Endothelial cell of umbilical vein (primary cell): ENCODE data around the gene AKAP6. TPM values are rescaled to one million over a fixed set of nuclear protein-coding genes. Genes with fewer than 3 reads are reported as not detected.

Source experiments
- BruUV-seq: library from RNA; stranded (reverse); fragments of 400-500 nt; replicated peaks from 2 replicates; lab custom pipeline; 2021; lab: Mats Ljungman, UMichigan
- CTCF ChIA-PET: fragments of 300-600, 350-600 bp; sonication (Branson Sonifier 250); formaldehyde crosslinking; loops from one replicate; lab custom pipeline; 2021; ENCODE audit warnings: antibody characterized with exemption, inconsistent platforms; lab: Charles Lee
- POLR2A ChIA-PET: fragments of 300-600, 350-600 bp; sonication (Branson Sonifier 250); formaldehyde crosslinking; loops from one replicate; lab custom pipeline; 2021; ENCODE audit warnings: antibody characterized with exemption, inconsistent platforms; lab: Charles Lee
- DNase-seq: peaks from one replicate; pipeline ENCODE4 v3.0.0-alpha.2; 2011; ENCODE audit warnings: low read depth, low spot score
- FAIRE-seq: peaks from 2 replicates; lab custom pipeline; 2011; peaks lifted over from hg19 to GRCh38; lab: Jason Lieb, UNC
- H2AFZ ChIP-seq: 2 replicates; pipeline ENCODE4 v1.6.0; 2012; ENCODE audit warnings: low read depth, low read length, control low read depth, inconsistent platforms
- H3K27ac ChIP-seq: 2 replicates; pipeline ENCODE4 v1.5.1; 2011; ENCODE audit warnings: low read depth, mild to moderate bottlenecking, control low read depth, low read length, moderate library complexity; ENCODE audit not compliant: insufficient read depth
- H3K27me3 ChIP-seq, 2 experiments: 2 replicates each; pipeline versions ENCODE4 v1.6.0 to v1.6.1; 2011; ENCODE audit warnings: low read length in 2 of 2, mixed read lengths in 1 of 2; ENCODE audit not compliant: control insufficient read depth in 2 of 2, insufficient read depth in 2 of 2
- H3K36me3 ChIP-seq, 2 experiments: 2 replicates in 1 of 2; 3 replicates in 1 of 2; pipeline ENCODE4 v1.5.1; 2011; ENCODE audit warnings: low read length in 2 of 2, mild to moderate bottlenecking in 1 of 2, moderate library complexity in 1 of 2; ENCODE audit not compliant: control insufficient read depth in 2 of 2, insufficient read depth in 2 of 2; ENCODE audit errors: extremely low read depth in 1 of 2
- H3K4me1 ChIP-seq: 3 replicates; pipeline ENCODE4 v1.5.1; 2011; ENCODE audit warnings: mild to moderate bottlenecking, low read length; ENCODE audit not compliant: control insufficient read depth, insufficient read depth; ENCODE audit errors: extremely low read depth
- H3K4me2 ChIP-seq: 2 replicates; pipeline ENCODE4 v1.6.1; 2011; ENCODE audit warnings: low read length, control low read depth, mixed read lengths; ENCODE audit not compliant: insufficient read depth
- H3K4me3 ChIP-seq, 3 experiments: fragments of 200-600 bp in 1 of 3; sonication (generic), shearing (Covaris generic) in 1 of 3; replicated peaks in 1 of 3; 2 replicates each; pipeline ENCODE4 v1.5.1; 2011 to 2016; ENCODE audit warnings: control low read depth in 3 of 3, low read length in 3 of 3, mild to moderate bottlenecking in 2 of 3, inconsistent platforms in 1 of 3, low read depth in 1 of 3, moderate library complexity in 1 of 3; ENCODE audit not compliant: insufficient read depth in 1 of 3
- H3K79me2 ChIP-seq: 2 replicates; pipeline ENCODE4 v1.6.0; 2012; ENCODE audit warnings: low read length, inconsistent platforms; ENCODE audit not compliant: control insufficient read depth, insufficient read depth
- H3K9ac ChIP-seq: replicated peaks from 2 replicates; pipeline ENCODE3; 2011; ENCODE audit warnings: low read length, control low read depth; ENCODE audit not compliant: insufficient read depth; ENCODE audit errors: extremely low read depth
- H3K9me1 ChIP-seq: replicated peaks from 3 replicates; pipeline ENCODE4 v1.6.0; 2011; ENCODE audit warnings: mild to moderate bottlenecking, low read length; ENCODE audit not compliant: control insufficient read depth, insufficient read depth; ENCODE audit errors: extremely low read depth
- H3K9me3 ChIP-seq: replicated peaks from 2 replicates; pipeline ENCODE4 v1.5.1; 2012; ENCODE audit warnings: low read length, inconsistent platforms; ENCODE audit not compliant: control insufficient read depth, insufficient read depth
- H4K20me1 ChIP-seq: replicated peaks from 2 replicates; pipeline ENCODE3; 2011; ENCODE audit warnings: mild to moderate bottlenecking, low read length; ENCODE audit not compliant: control insufficient read depth, insufficient read depth; ENCODE audit errors: extremely low read depth
- EZH2 ChIP-seq: IDR thresholded peaks from 2 replicates; pipeline ENCODE4 v1.6.1; 2012; ENCODE audit warnings: borderline replicate concordance, low read depth, mild to moderate bottlenecking, moderate library complexity, low read length, inconsistent platforms; ENCODE audit not compliant: severe bottlenecking
- FOS ChIP-seq: IDR thresholded peaks from 2 replicates; pipeline ENCODE4 v1.6.1; 2011; ENCODE audit warnings: mild to moderate bottlenecking, low read length, moderate library complexity, borderline replicate concordance; ENCODE audit not compliant: insufficient read depth
- GATA2 ChIP-seq: IDR thresholded peaks from 2 replicates; pipeline ENCODE4 v1.7.0; 2011; ENCODE audit warnings: low read depth, mild to moderate bottlenecking, moderate library complexity, mixed read lengths, low read length; ENCODE audit not compliant: insufficient read length, insufficient read depth
- JUN ChIP-seq: IDR thresholded peaks from 2 replicates; pipeline ENCODE4 v1.6.1; 2011; ENCODE audit warnings: borderline replicate concordance, low read depth; ENCODE audit not compliant: insufficient read length, insufficient read depth
- MYC ChIP-seq: IDR thresholded peaks from one replicate; pipeline ENCODE4 v1.6.1; 2011; ENCODE audit warnings: mild to moderate bottlenecking, low read depth, low read length
- POLR2A ChIP-seq: IDR thresholded peaks from 2 replicates; pipeline ENCODE4 v1.6.1; 2012; ENCODE audit warnings: low read depth, mild to moderate bottlenecking, control low read depth, low read length
- POLR2AphosphoS5 ChIP-seq: IDR thresholded peaks from 2 replicates; pipeline ENCODE4 v1.6.1; 2012; ENCODE audit warnings: low read depth, mild to moderate bottlenecking, control low read depth, low read length, moderate library complexity; ENCODE audit not compliant: insufficient read depth
- dilution Hi-C: fragments of 300-500 bp; cut with MboI; formaldehyde crosslinking; loops from one replicate; pipeline ENCODE4 v1.15.0; 2019; ENCODE audit warnings: low sequenced_read_pairs; ENCODE audit not compliant: extremely low pct_ligation_motif_present
- intact Hi-C: fragments of 100-400 bp; cut with micrococcal nuclease; formaldehyde crosslinking; loops from one replicate; pipeline ENCODE4 v1.10.0; 2022
- polyA plus RNA-seq, 4 experiments: library from polyadenylated mRNA; depleted of rRNA in 3 of 4; stranded (reverse) in 3 of 4; unstranded in 1 of 4; fragments of >200 nt; gene quantifications; 2 replicates each; pipeline versions ENCODE4 v1.2.1 to v1.2.3, GENCODE V29; 2011 to 2012; ENCODE audit warnings: missing spikeins in 1 of 4
- total RNA-seq: library from RNA; stranded (reverse); gene quantifications from 2 replicates; pipeline ENCODE4 v1.2.3, GENCODE V29; 2021
- TF ChIP-seq, protein P1 (sequence below), 2 donors: IDR thresholded peaks; 1 replicate in 1 of 2; 2 replicates in 1 of 2; pipeline ENCODE4 v1.5.1; 2011; ENCODE audit warnings: low read length in 2 of 2, mild to moderate bottlenecking in 2 of 2, moderate library complexity in 2 of 2, control low read depth in 1 of 2, inconsistent platforms in 1 of 2, low read depth in 1 of 2; ENCODE audit not compliant: insufficient read depth in 1 of 2; ENCODE audit errors: extremely low read depth in 1 of 2
- TF ChIP-seq, protein P2 (sequence below): IDR thresholded peaks from 2 replicates; pipeline ENCODE4 v1.6.1; 2011; ENCODE audit not compliant: insufficient read depth, insufficient read length

Gene AKAP6
- total and polyA plus RNA-seq, 2 donors (not counting 3 experiments of a cell fraction or from before 2014, with no cell fraction given) = 0.03 to 0.49 TPM

DNA sequence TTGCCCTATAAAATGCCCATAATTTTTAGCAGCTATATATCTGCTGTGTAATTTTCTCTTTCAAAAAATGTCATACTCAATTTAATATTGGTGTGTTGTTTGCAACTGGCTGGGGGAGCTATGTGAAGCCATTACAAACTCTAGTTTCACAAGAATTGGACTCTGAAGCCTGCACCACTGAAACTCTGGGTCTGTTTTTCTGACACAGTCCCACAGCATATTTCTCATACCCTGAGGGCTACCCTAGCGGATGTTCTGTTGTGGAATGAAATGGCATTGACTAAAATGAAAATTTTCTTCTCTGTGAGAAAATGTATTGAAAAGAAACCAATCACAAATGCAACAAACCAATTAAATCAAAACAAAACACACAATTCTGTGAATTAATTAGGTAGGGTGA, 325.0 kb downstream of the AKAP6 start:
- Histone ChIP-seq H3K9me1 (no peaks in the 10 kb centered on the region), H3K36me3 (no peaks in the 10 kb centered on the region), H3K9me3 (no peaks in the 10 kb centered on the region), H2AFZ (no peak overlapping the region), H3K4me1 (no peaks in the 10 kb centered on the region), H3K9ac (no peak overlapping the region), H3K4me2 (no peak overlapping the region), H3K27me3 (no peaks in the 10 kb centered on the region), H3K4me3 (no peak overlapping the region), H3K27ac (no peak overlapping the region), H3K79me2 (no peaks in the 10 kb centered on the region), H4K20me1 (no peaks in the 10 kb centered on the region)
- DNase-seq (no peak), FAIRE-seq (no peak)
- CTCF ChIA-PET = interaction anchor here (0.9 kb wide), 1 partner anchor 29 kb away, joined by 3 read pairs; no protein-coding TSS in a partner anchor
- no peak for TF ChIP-seq POLR2AphosphoS5
- TF ChIP-seq, protein P1, sequence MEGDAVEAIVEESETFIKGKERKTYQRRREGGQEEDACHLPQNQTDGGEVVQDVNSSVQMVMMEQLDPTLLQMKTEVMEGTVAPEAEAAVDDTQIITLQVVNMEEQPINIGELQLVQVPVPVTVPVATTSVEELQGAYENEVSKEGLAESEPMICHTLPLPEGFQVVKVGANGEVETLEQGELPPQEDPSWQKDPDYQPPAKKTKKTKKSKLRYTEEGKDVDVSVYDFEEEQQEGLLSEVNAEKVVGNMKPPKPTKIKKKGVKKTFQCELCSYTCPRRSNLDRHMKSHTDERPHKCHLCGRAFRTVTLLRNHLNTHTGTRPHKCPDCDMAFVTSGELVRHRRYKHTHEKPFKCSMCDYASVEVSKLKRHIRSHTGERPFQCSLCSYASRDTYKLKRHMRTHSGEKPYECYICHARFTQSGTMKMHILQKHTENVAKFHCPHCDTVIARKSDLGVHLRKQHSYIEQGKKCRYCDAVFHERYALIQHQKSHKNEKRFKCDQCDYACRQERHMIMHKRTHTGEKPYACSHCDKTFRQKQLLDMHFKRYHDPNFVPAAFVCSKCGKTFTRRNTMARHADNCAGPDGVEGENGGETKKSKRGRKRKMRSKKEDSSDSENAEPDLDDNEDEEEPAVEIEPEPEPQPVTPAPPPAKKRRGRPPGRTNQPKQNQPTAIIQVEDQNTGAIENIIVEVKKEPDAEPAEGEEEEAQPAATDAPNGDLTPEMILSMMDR (IDR thresholded peaks at IDR 0.05; ENCODE audit: extremely low read depth in 1 of 2, insufficient read depth in 1 of 2, low read depth in 1 of 2, low read length in 2 of 2) = no peak
- TF ChIP-seq FOS = no peak
- TF ChIP-seq GATA2 = no peak
- no peak for TF ChIP-seq JUN
- TF ChIP-seq EZH2 = no peak
- no peak for TF ChIP-seq MYC
- no peak for TF ChIP-seq POLR2A
- TF ChIP-seq, protein P2, sequence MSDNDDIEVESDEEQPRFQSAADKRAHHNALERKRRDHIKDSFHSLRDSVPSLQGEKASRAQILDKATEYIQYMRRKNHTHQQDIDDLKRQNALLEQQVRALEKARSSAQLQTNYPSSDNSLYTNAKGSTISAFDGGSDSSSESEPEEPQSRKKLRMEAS = no peak
- POLR2A ChIA-PET = no interaction called here
- dilution Hi-C loops = no loop called here
- no TSS peak for BruUV-seq
- intact Hi-C loops = no loop called here
